ENCODE measurements around the gene C1orf210.
A peak's percentile ranks its signal among the peaks of the same experiment; 100 is the strongest.

GRCh38 chr1:43256675-43257570 is 28.5 kb downstream of the C1orf210 start:
- TF ChIP-seq CTCF (IDR thresholded peaks at IDR 0.05) = no peak
- TF ChIP-seq POLR2A (IDR thresholded peaks at IDR 0.05) = no peak
- TF ChIP-seq POLR2AphosphoS5 (IDR thresholded peaks at IDR 0.05) = peak in 1 of 3 donors; percentile 83
- TF ChIP-seq EP300 (IDR thresholded peaks at IDR 0.05) = no peak

Measured in stomach (tissue), 4 donors.